Measurements from ENCODE around the gene KANSL1.

The KANSL1 gene

GRCh38 chr17:45981306-45981705 lies 211.9 kb downstream of the KANSL1 start:
- no peak for DNase-seq (ENCODE audit: low spot score)

GRCh38 chr17:45980855-45981254 lies 212.4 kb downstream of the KANSL1 start:
- DNase-seq (ENCODE audit: low spot score) = no peak
